ENCODE measurements around the gene ACVR1. TPM values are rescaled to one million over a fixed set of nuclear protein-coding genes. Genes with fewer than 3 reads are reported as not detected.

The ACVR1 gene
- total RNA-seq, 1 experiment from 2014 or later = 27.6 TPM

GRCh38 chr2:157808421-157808820, 67.7 kb downstream of the ACVR1 start:
- ChIA-PET POLR2A (no interaction called here), CTCF (no interaction called here)
- Histone ChIP-seq H3K27ac (ENCODE audit: low read length) (no peak overlapping the region), H3K9me3 (ENCODE audit: control insufficient read depth, insufficient read depth, low read depth, low read length) (no peaks in the 10 kb centered on the region), H3K36me3 (ENCODE audit: control insufficient read depth, insufficient read depth, low read length) (no peaks in the 10 kb centered on the region; the same call in 1 of the 2 replicates), H3K27me3 (ENCODE audit: control insufficient read depth, insufficient read depth, low read length) (no peaks in the 10 kb centered on the region), H3K4me1 (ENCODE audit: control insufficient read depth, insufficient read depth, low read length) (no peaks in the 10 kb centered on the region; the same call in 1 of the 2 replicates), H3K4me3 (ENCODE audit: low read depth in 2 of 2, low read length in 2 of 2) (no peak overlapping the region)
- intact Hi-C loops (cut with micrococcal nuclease; ENCODE audit: unreplicated experiment) = no loop called here
- no peak for TF ChIP-seq SIN3A (IDR thresholded peaks at IDR 0.05; ENCODE audit: borderline replicate concordance, insufficient read depth, low read depth, low read length)
- no TSS peak for BruUV-seq (replicated peaks)
- in situ Hi-C loops (cut with HindIII; ENCODE audit: low pct_unique_long_range_greater_than_20kb, low sequenced_read_pairs) = no loop called here
- DNase-seq (ENCODE audit: low read depth, low spot score) (no peak), ATAC-seq (no peak)

- Histone ChIP-seq H3K9me3 (ENCODE audit: control insufficient read depth, insufficient read depth, low read depth, low read length) (no peaks in the 10 kb centered on the region), H3K36me3 (ENCODE audit: control insufficient read depth, insufficient read depth, low read length) (no peaks in the 10 kb centered on the region), H3K27ac (ENCODE audit: low read length) (no peak overlapping the region), H3K4me3 (ENCODE audit: low read depth in 2 of 2, low read length in 2 of 2) (no peak overlapping the region), H3K4me1 (ENCODE audit: control insufficient read depth, insufficient read depth, low read length) (no peaks in the 10 kb centered on the region), H3K27me3 (ENCODE audit: control insufficient read depth, insufficient read depth, low read length) (no peaks in the 10 kb centered on the region)
- intact Hi-C loops (cut with micrococcal nuclease; ENCODE audit: unreplicated experiment) = no loop called here
- ChIA-PET CTCF (no interaction called here), POLR2A (no interaction called here)
- in situ Hi-C loops (cut with HindIII; ENCODE audit: low pct_unique_long_range_greater_than_20kb, low sequenced_read_pairs) = no loop called here
- ATAC-seq = no peak
- DNase-seq (ENCODE audit: low read depth, low spot score) = no peak
- TF ChIP-seq POLR2AphosphoS5 (IDR thresholded peaks at IDR 0.05; ENCODE audit: low read depth, low read length) (no peak), CTCF (IDR thresholded peaks at IDR 0.05) (no peak), REST (IDR thresholded peaks at IDR 0.05; ENCODE audit: insufficient read depth in 1 of 2, low read depth in 2 of 2, low read length in 1 of 2) (no peak), SIN3A (IDR thresholded peaks at IDR 0.05; ENCODE audit: borderline replicate concordance, insufficient read depth, low read depth, low read length) (no peak), TCF7L2 (IDR thresholded peaks at IDR 0.05; ENCODE audit: low read depth, low read length) (no peak)
- BruUV-seq (replicated peaks) = no TSS peak
Measured at GRCh38 chr2:157806426-157807077, 69.6 kb downstream of the ACVR1 start.

GRCh38 chr2:157805519-157805918, 70.6 kb downstream of the ACVR1 start:
- ATAC-seq (no peak), DNase-seq (ENCODE audit: low read depth, low spot score) (no peak)
- POLR2A ChIA-PET = no interaction called here
- H3K27ac ChIP-seq (ENCODE audit: low read length) = no peak overlapping the region
- in situ Hi-C loops (cut with HindIII; ENCODE audit: low pct_unique_long_range_greater_than_20kb, low sequenced_read_pairs) (no loop called here), intact Hi-C loops (cut with micrococcal nuclease; ENCODE audit: unreplicated experiment) (no loop called here)
- CTCF ChIA-PET = no interaction called here
- H3K9me3 ChIP-seq (ENCODE audit: control insufficient read depth, insufficient read depth, low read depth, low read length) = no peaks in the 10 kb centered on the region
- BruUV-seq (replicated peaks) = no TSS peak
- no peaks in the 10 kb centered on the region for H3K36me3 ChIP-seq (ENCODE audit: control insufficient read depth, insufficient read depth, low read length)
- no peak overlapping the region for H3K4me3 ChIP-seq (ENCODE audit: low read depth in 2 of 2, low read length in 2 of 2)
- TF ChIP-seq SIN3A (IDR thresholded peaks at IDR 0.05; ENCODE audit: borderline replicate concordance, insufficient read depth, low read depth, low read length) = no peak
- TF ChIP-seq POLR2AphosphoS5 (IDR thresholded peaks at IDR 0.05; ENCODE audit: low read depth, low read length) = no peak
- TF ChIP-seq TCF7L2 (IDR thresholded peaks at IDR 0.05; ENCODE audit: low read depth, low read length) = no peak
- no peak for TF ChIP-seq CTCF (IDR thresholded peaks at IDR 0.05)
- TF ChIP-seq REST (IDR thresholded peaks at IDR 0.05; ENCODE audit: insufficient read depth in 1 of 2, low read depth in 2 of 2, low read length in 1 of 2) = no peak
- no peaks in the 10 kb centered on the region for H3K27me3 ChIP-seq (ENCODE audit: control insufficient read depth, insufficient read depth, low read length)
- H3K4me1 ChIP-seq (ENCODE audit: control insufficient read depth, insufficient read depth, low read length) = no peaks in the 10 kb centered on the region

Measured in Panc1 (cell line).